ENCODE measurements around the gene GIMAP4.

- TF ChIP-seq CTCF (conservative IDR thresholded peaks at IDR 0.05) (no peak), EZH2 (IDR thresholded peaks at IDR 0.05; ENCODE audit: low read depth) (no peak)
Measured at GRCh38 chr7:150567871-150568301, 696 bp downstream of the GIMAP4 start.
